Astrocyte (in vitro differentiated cells and primary cell): ENCODE measurements around the gene TUNAR. TPM values are rescaled to one million over a fixed set of nuclear protein-coding genes. Genes with fewer than 3 reads are reported as not detected.

Experiments
- DNase-seq: peaks from one replicate; pipeline ENCODE4 v3.0.0-alpha.2; 2010; ENCODE audit warnings: low read depth
- FAIRE-seq: peaks from 2 replicates; lab custom pipeline; 2011; peaks lifted over from hg19 to GRCh38; lab: Jason Lieb, UNC
- H2AFZ ChIP-seq: 2 replicates; pipeline ENCODE4 v1.6.0; 2012; ENCODE audit warnings: low read depth, low read length, inconsistent platforms
- H3K27ac ChIP-seq: 2 replicates; pipeline ENCODE4 v1.5.1; 2011; ENCODE audit warnings: low read depth, low read length, inconsistent platforms
- H3K27me3 ChIP-seq: 2 replicates; pipeline ENCODE4 v1.6.0; 2011; ENCODE audit warnings: low read length, inconsistent platforms; ENCODE audit not compliant: insufficient read depth
- H3K36me3 ChIP-seq: 2 replicates; pipeline ENCODE4 v1.5.1; 2011; ENCODE audit warnings: low read length, inconsistent platforms; ENCODE audit not compliant: insufficient read depth
- H3K4me1 ChIP-seq: 2 replicates; pipeline ENCODE4 v1.5.1; 2011; ENCODE audit warnings: low read length, inconsistent platforms; ENCODE audit not compliant: insufficient read depth
- H3K4me2 ChIP-seq: 2 replicates; pipeline ENCODE4 v1.6.0; 2012; ENCODE audit warnings: low read length, inconsistent platforms
- H3K4me3 ChIP-seq: 2 replicates; pipeline ENCODE4 v1.5.1; 2011; ENCODE audit warnings: low read depth, mild to moderate bottlenecking, low read length, inconsistent platforms; ENCODE audit not compliant: insufficient read depth
- H3K79me2 ChIP-seq: 2 replicates; pipeline ENCODE4 v1.6.0; 2012; ENCODE audit warnings: mild to moderate bottlenecking, low read length, inconsistent platforms; ENCODE audit not compliant: insufficient read depth
- H3K9ac ChIP-seq: 2 replicates; pipeline ENCODE4 v1.6.0; 2012; ENCODE audit warnings: mild to moderate bottlenecking, low read length, inconsistent platforms
- H3K9me3 ChIP-seq: 2 replicates; pipeline ENCODE4 v1.5.1; 2012; ENCODE audit warnings: low read depth, mild to moderate bottlenecking, low read length, inconsistent platforms; ENCODE audit not compliant: insufficient read depth
- H4K20me1 ChIP-seq: 2 replicates; pipeline ENCODE4 v1.6.0; 2012; ENCODE audit warnings: low read length, inconsistent platforms; ENCODE audit not compliant: insufficient read depth
- H3K27ac Mint-ChIP-seq: one replicate; pipeline ENCODE4 v1.8.0; 2021; ENCODE audit warnings: mild to moderate bottlenecking, mixed read lengths; ENCODE audit not compliant: unreplicated experiment
- H3K27me3 Mint-ChIP-seq: one replicate; pipeline ENCODE4 v1.8.0; 2021; ENCODE audit warnings: low read depth, mixed read lengths; ENCODE audit not compliant: unreplicated experiment
- H3K36me3 Mint-ChIP-seq: one replicate; pipeline ENCODE4 v1.8.0; 2021; ENCODE audit warnings: low read depth, mixed read lengths; ENCODE audit not compliant: unreplicated experiment
- H3K4me1 Mint-ChIP-seq: one replicate; pipeline ENCODE4 v1.8.0; 2021; ENCODE audit warnings: low read depth, mixed read lengths; ENCODE audit not compliant: unreplicated experiment
- H3K4me3 Mint-ChIP-seq: one replicate; pipeline ENCODE4 v1.8.0; 2021; ENCODE audit warnings: mild to moderate bottlenecking, moderate library complexity, mixed read lengths; ENCODE audit not compliant: unreplicated experiment
- H3K9me3 Mint-ChIP-seq: one replicate; pipeline ENCODE4 v1.8.0; 2021; ENCODE audit warnings: mild to moderate bottlenecking, mixed read lengths; ENCODE audit not compliant: unreplicated experiment
- EZH2 ChIP-seq: IDR thresholded peaks from 2 replicates; pipeline ENCODE4 v1.6.1; 2012; ENCODE audit warnings: mild to moderate bottlenecking, low read length, inconsistent platforms; ENCODE audit not compliant: insufficient read depth
- total RNA-seq: library from RNA; stranded (reverse); gene quantifications from 2 replicates; pipeline ENCODE4 v1.2.1, GENCODE V29; 2021
- TF ChIP-seq, protein P1 (sequence below): IDR thresholded peaks from 2 replicates; pipeline ENCODE4 v1.5.1; 2011; ENCODE audit warnings: low read depth, mild to moderate bottlenecking, inconsistent platforms, low read length, moderate library complexity; ENCODE audit not compliant: insufficient read depth

The TUNAR gene
- total RNA-seq, 1 donor from 2014 or later = 1.0 TPM

DNA sequence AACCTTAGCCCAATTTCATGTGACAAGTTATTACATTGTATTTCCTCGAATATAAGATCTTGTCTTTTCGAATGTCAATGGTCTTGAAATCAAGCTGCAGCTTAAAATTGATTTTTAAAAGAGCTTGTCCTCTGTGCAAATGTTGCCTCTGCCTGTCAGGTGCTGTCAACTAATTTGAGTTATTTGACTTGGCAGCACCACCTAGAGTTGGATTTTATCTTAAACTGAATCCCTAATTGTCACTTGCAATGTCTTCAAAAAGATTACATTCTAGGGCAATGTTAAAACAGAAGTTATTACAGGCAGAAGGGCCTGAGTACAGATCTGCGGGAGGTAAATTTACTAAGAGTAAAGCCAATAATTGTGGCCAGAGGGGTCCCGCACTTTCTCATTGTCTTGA, 26.2 kb upstream of the TUNAR start:
- Histone ChIP-seq H3K4me2 (no peak overlapping the region), H3K27me3 (no peaks in the 10 kb centered on the region), H2AFZ (no peak overlapping the region), H3K27ac (no peak overlapping the region), H3K4me3 (no peak overlapping the region), H4K20me1 (no peaks in the 10 kb centered on the region), H3K4me1 (no peaks in the 10 kb centered on the region), H3K9ac (no peak overlapping the region), H3K36me3 (no peaks in the 10 kb centered on the region), H3K9me3 (no peaks in the 10 kb centered on the region), H3K79me2 (no peaks in the 10 kb centered on the region)
- H3K27me3 Mint-ChIP-seq = peaks cover 7% of the 10 kb centered on the region
- DNase-seq (no peak), FAIRE-seq (no peak)
- H3K36me3 Mint-ChIP-seq = no peaks in the 10 kb centered on the region
- no peak overlapping the region for H3K27ac Mint-ChIP-seq
- H3K4me3 Mint-ChIP-seq = no peak overlapping the region
- no peaks in the 10 kb centered on the region for H3K4me1 Mint-ChIP-seq
- TF ChIP-seq EZH2 = no peak
- TF ChIP-seq, protein P1, sequence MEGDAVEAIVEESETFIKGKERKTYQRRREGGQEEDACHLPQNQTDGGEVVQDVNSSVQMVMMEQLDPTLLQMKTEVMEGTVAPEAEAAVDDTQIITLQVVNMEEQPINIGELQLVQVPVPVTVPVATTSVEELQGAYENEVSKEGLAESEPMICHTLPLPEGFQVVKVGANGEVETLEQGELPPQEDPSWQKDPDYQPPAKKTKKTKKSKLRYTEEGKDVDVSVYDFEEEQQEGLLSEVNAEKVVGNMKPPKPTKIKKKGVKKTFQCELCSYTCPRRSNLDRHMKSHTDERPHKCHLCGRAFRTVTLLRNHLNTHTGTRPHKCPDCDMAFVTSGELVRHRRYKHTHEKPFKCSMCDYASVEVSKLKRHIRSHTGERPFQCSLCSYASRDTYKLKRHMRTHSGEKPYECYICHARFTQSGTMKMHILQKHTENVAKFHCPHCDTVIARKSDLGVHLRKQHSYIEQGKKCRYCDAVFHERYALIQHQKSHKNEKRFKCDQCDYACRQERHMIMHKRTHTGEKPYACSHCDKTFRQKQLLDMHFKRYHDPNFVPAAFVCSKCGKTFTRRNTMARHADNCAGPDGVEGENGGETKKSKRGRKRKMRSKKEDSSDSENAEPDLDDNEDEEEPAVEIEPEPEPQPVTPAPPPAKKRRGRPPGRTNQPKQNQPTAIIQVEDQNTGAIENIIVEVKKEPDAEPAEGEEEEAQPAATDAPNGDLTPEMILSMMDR = no peak
- no peaks in the 10 kb centered on the region for H3K9me3 Mint-ChIP-seq

DNA sequence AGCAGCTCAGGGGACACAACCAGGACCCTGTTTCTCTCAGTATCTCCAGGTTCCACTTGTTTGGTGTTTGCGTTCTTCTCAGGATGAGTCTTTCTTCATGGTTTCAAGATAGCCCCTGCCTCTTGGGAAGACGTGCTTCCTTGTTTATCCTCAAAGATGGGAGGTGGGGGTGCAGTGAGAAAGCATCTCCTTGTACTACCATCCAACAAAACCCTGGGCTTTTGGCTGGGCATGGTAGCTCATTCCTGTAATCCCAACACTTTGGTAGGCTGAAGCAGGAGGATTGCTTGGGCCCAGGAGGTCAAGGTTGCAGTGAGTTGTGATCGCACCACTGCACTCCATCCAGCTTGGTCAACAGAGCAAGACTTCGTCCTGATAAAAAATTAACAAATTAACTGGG, 21.0 kb upstream of the TUNAR start:
- no peaks in the 10 kb centered on the region for H3K27me3 ChIP-seq
- TF ChIP-seq, protein P1 = no peak
- no peak for TF ChIP-seq EZH2
- no peaks in the 10 kb centered on the region for H3K9me3 ChIP-seq
- H3K4me1 Mint-ChIP-seq = no peaks in the 10 kb centered on the region
- FAIRE-seq (no peak), DNase-seq (no peak)
- no peak overlapping the region for H2AFZ ChIP-seq
- no peak overlapping the region for H3K4me3 Mint-ChIP-seq
- H3K27ac ChIP-seq = no peak overlapping the region
- H3K27me3 Mint-ChIP-seq = peaks cover 7% of the 10 kb centered on the region
- no peaks in the 10 kb centered on the region for H3K79me2 ChIP-seq
- H3K4me1 ChIP-seq = no peaks in the 10 kb centered on the region
- no peak overlapping the region for H3K27ac Mint-ChIP-seq
- no peaks in the 10 kb centered on the region for H3K36me3 Mint-ChIP-seq
- H3K36me3 ChIP-seq = no peaks in the 10 kb centered on the region
- H3K9me3 Mint-ChIP-seq = no peaks in the 10 kb centered on the region
- H3K4me2 ChIP-seq = no peak overlapping the region
- no peak overlapping the region for H3K9ac ChIP-seq
- no peak overlapping the region for H3K4me3 ChIP-seq
- no peaks in the 10 kb centered on the region for H4K20me1 ChIP-seq

- H3K9me3 ChIP-seq = no peaks in the 10 kb centered on the region
- no peak overlapping the region for H3K27ac ChIP-seq
- FAIRE-seq (no peak), DNase-seq (no peak)
- no peaks in the 10 kb centered on the region for H3K27me3 ChIP-seq
- H3K4me1 ChIP-seq = no peaks in the 10 kb centered on the region
- H3K79me2 ChIP-seq = no peaks in the 10 kb centered on the region
- Mint-ChIP-seq H3K36me3 (no peaks in the 10 kb centered on the region), H3K4me1 (no peaks in the 10 kb centered on the region), H3K9me3 (no peaks in the 10 kb centered on the region), H3K27me3 (peaks cover 7% of the 10 kb centered on the region), H3K4me3 (no peak overlapping the region), H3K27ac (no peak overlapping the region)
- no peak overlapping the region for H3K4me2 ChIP-seq
- H2AFZ ChIP-seq = no peak overlapping the region
- no peak for TF ChIP-seq EZH2
- TF ChIP-seq, protein P1 = no peak
- H3K4me3 ChIP-seq = no peak overlapping the region
- H4K20me1 ChIP-seq = no peaks in the 10 kb centered on the region
- H3K36me3 ChIP-seq = no peaks in the 10 kb centered on the region
- H3K9ac ChIP-seq = no peak overlapping the region
These were observed 19.4 kb upstream of the TUNAR start for GRCh38 chr14:95857275-95857674.
